Glomerular visceral epithelial cell (primary cell): ENCODE results near the gene CENPX.
"Not testable (repeated sequence)": the region's sequence is repeated elsewhere in the genome, so short reads cannot be mapped to it uniquely, and the experiment has no call there.

Experiments
- DNase-seq: peaks from one replicate; pipeline ENCODE4 v3.0.0-alpha.2; 2016; ENCODE audit errors: extremely low spot score

CENPX gene

GRCh38 chr17:82039695-82040299 lies 17.1 kb upstream of the CENPX start:
- no peak for DNase-seq

DNA sequence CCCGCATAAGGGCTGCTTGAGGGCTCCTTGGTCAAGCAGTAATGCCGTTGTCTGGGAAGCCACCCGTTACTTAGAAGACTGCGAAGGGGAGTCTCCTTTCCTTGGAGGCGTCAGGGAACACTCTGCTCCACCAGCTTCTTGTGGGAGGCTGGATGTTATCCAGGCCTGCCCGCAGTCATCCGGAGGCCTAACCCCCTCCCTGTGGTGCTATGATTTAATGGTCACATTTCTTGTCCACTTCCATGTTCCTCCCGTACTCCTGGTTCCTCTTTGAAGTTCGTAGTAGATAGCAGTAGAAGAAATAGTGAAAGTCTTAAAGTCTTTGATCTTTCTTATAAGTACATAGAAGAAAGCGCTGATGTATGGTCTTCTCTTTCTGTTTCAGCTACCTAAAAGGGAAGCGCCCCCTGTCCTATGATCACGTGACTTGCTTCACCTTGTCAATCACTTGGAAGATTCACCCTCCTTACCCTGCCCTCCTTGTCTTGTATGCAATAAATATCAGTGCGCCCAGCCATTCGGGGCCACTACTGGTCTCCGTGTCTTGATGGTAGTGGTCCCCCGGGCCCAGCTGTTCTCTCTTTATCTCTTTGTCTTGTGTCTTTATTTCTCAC lies 16.2 kb upstream of the CENPX start:
- not testable (repeated sequence) for DNase-seq

DNA sequence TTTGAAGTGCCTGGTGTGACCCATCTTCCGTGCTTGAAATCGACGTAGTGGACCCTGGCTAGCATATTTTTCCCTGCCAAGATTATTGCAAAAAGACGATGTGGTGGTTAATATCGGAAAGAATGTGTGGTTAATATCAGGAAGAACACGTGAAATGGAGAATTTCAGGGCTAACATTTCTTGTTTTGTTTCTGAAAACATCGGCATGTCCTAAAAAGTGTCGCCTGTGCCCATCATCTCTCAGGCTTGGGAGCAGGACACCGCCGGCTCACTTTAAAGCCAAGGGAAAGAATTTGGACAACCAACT lies 15.2 kb upstream of the CENPX start:
- DNase-seq = no peak

DNA sequence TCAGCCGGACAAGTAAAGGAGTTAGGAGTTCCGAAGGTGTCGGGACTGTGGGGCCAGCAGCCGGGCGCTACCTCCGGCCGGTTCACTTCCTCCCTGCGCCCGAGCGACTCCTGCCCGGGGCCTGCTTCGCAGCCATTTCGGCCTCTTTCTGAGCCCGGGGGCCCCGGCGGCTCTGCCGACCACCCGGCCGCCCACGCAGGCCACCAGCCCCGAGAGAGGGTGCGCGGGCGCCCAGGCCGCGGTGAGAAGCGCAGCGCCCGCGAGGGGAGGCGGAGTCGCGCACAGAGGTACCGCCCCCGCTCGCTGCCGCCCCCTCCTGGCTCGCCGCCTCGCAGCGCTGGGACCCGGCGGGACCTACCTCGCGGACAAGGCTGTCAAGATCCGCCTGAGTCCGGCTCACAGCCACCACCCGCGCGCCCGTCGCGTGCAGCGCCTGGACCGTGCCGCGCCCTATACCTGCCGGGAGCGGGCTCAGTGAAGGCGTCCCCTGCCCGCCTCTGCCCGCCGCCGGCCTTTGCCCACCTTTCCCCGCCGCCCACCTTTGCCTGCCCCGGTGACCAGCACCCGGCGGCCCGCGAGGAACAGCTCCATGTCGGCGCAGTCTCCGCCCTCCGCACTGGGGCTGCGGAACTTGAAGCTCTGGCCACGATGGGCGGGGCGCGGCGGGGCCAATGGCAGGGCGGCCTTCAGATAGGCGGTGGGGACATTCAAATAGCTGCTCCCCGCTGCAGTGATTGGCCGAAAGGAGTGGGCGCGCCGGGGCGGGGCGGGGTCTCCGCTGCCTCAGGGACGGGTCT lies 14.6 kb upstream of the CENPX start, which contains the start of gene DCXR:
DCXR (minus strand) TSS at position 606 of the 797 bp plus-strand sequence; CDS start at position 591, 15 bp downstream.
- peak; percentile 97 for DNase-seq

- no peak for DNase-seq
Observed at GRCh38 chr17:82036634-82037091, 14.0 kb upstream of the CENPX start.

GRCh38 chr17:82035956-82036633 lies 13.4 kb upstream of the CENPX start:
- DNase-seq = no peak

DNA sequence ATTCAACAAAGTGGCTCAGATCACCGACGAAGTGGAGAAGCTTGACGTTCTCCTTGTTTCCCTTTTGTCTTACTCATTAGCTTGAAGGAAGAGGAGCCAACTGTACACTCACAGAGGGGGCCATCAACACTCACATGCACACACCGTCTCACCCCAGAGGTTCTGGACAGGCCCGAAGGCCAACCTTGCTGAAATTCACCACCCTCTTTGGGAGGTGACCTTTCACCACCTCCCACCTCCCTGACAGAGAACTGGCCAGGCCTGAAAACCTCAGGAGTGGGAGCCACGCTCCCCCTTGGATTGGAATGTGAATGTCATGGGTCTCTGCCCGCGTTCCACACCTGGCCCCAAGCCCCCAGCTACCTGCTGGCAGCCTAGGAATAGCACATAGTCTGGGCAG lies 12.8 kb upstream of the CENPX start:
- no peak for DNase-seq

- no peak for DNase-seq
Observed at GRCh38 chr17:82034371-82035011, 11.8 kb upstream of the CENPX start.

DNA sequence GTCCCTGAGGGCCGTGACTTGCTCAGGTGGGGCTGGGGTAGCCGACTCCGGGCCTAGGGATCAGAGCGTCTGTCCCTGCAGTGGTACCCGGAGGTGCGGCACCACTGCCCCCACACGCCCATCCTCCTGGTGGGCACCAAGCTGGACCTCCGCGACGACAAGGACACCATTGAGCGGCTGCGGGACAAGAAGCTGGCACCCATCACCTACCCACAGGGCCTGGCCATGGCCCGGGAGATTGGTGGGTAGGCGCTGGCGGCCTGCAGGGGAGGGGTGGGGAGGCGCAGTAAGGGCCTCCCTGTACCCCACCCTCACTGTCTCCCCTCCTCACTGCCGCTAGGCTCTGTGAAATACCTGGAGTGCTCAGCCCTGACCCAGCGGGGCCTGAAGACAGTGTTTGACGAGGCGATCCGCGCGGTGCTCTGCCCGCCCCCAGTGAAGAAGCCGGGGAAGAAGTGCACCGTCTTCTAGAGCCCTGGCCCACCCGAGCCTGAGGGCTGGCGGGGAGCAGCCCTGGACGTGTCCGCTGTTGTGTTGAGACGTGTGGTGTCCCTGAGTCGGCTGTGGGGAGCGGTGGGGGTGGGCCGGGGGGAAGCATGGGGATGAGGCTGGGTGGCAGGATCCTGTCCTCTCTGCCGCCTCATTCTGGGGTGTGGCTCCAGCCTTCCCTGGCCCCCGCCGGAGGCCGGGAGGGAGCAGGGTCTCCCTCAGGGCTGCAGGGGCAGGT lies 10.8 kb upstream of the CENPX start:
- DNase-seq = no peak

DNA sequence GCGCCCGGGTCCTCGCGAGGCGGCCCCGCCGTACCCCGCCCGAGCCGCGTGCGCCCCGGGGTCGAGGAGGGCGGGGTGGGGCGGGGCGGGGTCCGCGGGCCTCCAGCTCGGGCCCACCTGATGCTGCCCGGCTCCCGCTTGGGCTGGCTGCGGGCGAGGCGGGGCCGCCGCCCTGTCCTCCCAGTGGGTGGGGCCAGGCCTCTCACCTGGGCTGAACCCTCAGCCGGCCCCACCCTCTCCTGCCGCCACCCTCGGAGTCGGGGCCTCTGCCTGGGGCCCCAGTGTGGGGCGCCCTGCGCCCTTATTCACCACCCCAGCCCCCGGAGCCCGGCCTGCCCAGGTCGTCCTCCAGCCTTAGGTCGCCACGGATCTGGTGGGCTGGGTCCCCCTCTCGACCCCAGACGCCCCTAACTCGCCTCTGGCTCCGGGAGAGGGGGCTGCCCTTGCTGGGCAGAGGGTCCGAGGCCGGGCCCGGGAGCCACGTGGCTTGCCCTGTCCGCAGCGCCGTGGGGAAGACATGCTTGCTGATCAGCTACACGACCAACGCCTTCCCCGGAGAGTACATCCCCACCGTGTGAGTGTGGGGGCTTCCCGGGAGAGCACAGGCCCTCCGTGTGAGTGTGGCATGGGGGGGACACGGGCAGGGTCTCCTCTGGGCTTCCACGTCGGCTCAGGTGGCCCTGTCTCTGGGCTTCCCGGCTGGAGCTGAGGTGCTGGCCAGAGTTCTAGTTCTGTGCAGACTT lies 9.4 kb upstream of the CENPX start:
- DNase-seq = peak; percentile 43

DNA sequence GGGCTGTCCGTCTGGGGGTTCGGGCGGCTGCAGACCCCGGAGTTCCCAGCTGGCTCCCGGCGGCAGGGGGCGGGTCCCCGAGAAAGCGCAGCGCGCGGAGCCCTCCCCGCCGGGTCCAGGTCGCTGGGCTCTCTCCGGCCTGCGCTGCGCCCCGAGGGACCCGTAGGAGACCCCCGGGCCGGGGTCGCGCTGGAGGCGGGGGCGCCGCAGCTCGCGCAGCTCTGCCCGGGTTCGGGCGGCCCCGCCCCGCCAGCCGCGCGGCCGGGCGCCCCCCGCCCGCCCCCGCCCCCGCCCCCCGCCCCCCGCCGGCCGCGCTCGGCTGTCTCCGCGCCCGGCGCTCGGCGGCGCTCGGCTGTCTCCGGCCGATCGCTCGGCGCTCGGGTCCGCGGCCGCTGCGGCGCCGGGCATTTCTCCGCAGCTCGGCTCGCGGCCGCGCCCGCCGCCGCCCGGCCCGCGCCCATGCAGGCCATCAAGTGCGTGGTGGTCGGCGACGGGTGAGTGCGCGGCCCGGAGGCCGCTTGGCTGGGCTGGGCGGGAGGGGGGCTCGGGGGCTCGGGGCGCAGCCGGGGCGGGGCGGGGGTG lies 8.7 kb upstream of the CENPX start, which contains the start of gene RAC3:
RAC3 (plus strand) TSS at position 376 of the 582 bp plus-strand sequence; CDS start at position 460, 84 bp downstream.
- peak; percentile 47 for DNase-seq

- DNase-seq = peak; percentile 67
Observed at GRCh38 chr17:82030470-82031302, 8.0 kb upstream of the CENPX start.

GRCh38 chr17:82029990-82030469 lies 7.4 kb upstream of the CENPX start:
- DNase-seq = no peak

DNA sequence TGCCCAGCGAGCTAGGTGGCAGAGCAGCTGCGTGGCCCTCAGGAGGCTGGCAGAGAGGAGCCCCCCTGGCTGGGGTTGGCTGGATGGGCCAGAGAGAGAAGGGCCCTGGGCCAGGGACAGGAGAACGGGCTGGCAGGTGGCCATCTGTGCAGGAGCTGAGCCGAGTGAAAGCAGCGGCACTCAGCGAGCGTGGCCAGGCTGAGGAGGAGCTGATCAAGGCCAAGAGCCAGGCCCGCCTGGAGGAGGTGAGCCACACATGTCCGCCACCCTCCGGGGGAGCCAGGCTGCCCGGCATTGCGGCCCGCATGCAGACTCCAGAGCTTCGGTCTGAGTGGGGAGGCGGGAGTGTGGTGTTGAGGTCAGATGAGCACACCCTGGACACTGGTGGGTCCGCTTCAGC lies 6.7 kb upstream of the CENPX start:
- no peak for DNase-seq

DNA sequence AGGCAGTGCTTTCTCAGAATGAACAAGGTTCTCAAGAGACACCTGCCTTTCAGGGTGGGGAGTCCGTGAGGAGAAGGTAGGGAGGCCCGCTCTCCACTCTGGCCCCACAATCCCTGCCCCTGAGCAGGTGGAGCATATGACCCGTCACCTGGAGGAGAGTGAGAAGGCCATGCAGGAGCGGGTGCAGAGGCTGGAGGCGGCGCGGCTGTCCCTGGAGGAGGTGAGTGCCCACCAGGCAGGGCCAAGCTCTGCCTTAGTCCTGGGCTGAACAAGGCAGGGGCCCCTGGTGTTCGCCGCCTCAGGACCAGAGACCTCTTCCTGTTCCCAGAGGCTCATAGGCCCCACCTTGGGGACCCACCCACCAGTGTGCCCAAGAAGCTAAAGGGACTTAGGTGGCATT lies 6.3 kb upstream of the CENPX start:
- DNase-seq = no peak

DNA sequence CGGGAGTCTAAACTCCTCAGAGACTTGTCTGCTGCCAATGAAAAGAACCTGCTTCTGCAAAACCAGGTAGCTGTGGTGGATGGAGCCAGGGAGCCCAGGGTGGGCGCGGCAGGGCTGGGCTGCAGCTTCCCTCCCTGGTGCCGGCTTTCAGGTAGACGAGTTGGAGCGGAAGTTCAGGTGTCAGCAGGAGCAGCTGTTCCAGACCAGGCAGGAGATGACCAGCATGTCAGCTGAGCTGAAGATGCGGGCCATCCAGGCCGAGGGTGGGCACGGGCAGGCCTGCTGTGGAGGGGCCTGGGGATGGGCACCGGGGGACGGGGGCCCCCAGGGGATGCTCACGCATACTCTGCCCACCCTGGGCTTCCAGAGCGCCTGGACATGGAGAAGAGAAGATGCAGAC lies 5.6 kb upstream of the CENPX start:
- no peak for DNase-seq

- no peak for DNase-seq
Observed at GRCh38 chr17:82025401-82026107, 2.9 kb upstream of the CENPX start.

DNA sequence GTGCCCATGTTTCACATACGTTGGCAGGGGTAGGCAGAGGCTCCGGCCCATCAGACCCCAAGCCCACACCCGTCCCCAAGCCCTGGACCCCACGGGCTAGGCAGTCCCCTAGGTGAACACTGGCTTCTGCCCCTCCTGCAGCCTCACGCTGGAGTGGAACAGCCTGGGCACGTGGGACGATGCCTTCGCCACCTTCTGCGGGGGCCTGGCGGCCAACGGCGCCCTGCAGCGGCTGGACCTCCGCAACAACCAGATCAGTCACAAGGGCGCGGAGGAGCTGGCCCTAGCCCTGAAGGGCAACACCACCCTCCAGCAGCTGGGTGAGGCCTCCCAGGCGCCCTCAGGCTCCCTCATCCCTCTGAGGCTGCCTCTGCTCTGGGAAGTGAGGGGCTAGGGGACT lies 2.2 kb upstream of the CENPX start:
- DNase-seq = no peak
